22Rv1 (cell line): ENCODE data around the gene EFNA2.
A peak's percentile ranks its signal among the peaks of the same experiment; 100 is the strongest.

ENCODE experiments used
- H3K27ac ChIP-seq: fragments of 450-650 bp; 2 replicates; pipeline ENCODE4 v1.5.1; 2017
- ZFX ChIP-seq: fragments of 450-650 bp; IDR thresholded peaks from 2 replicates; pipeline ENCODE4 v1.6.1; 2017; ENCODE audit warnings: antibody characterized with exemption, borderline replicate concordance
- TF ChIP-seq, protein P1 (sequence below): fragments of 450-650 bp; IDR thresholded peaks from 2 replicates; pipeline ENCODE4 v1.5.1; 2017; ENCODE audit warnings: mild to moderate bottlenecking

Gene EFNA2

DNA sequence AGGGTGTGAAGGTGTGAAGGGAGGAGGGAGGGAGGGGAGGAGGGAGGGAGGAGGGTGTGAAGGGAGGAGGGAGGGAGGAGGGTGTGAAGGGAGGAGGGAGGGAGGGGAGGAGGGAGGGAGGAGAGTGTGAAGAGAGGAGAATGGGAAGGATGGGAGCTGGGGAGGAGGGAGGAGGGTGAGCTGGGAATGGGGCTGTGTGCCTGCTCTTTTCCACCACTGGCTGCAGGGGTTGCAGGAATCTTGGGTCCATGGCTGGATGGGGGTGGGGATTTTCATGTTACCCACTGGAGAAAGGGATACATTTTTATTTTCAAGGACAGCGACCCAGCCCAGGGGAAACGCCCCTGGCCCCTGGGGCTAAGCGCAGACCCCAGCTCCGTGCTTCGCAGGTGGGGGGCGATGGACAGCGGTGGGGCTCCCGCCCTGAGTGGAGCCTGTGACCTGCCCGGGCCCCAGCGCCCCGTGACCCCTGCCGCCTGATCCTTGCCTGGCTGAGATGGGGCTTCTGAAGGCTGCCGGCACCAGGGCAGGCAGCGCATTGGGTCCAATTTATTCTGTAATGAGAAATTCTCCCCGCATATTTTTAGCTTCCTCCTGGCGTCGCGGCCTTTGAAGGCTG, 3.0 kb upstream of the EFNA2 start:
- H3K27ac ChIP-seq = no peak overlapping the region
- TF ChIP-seq, protein P1, sequence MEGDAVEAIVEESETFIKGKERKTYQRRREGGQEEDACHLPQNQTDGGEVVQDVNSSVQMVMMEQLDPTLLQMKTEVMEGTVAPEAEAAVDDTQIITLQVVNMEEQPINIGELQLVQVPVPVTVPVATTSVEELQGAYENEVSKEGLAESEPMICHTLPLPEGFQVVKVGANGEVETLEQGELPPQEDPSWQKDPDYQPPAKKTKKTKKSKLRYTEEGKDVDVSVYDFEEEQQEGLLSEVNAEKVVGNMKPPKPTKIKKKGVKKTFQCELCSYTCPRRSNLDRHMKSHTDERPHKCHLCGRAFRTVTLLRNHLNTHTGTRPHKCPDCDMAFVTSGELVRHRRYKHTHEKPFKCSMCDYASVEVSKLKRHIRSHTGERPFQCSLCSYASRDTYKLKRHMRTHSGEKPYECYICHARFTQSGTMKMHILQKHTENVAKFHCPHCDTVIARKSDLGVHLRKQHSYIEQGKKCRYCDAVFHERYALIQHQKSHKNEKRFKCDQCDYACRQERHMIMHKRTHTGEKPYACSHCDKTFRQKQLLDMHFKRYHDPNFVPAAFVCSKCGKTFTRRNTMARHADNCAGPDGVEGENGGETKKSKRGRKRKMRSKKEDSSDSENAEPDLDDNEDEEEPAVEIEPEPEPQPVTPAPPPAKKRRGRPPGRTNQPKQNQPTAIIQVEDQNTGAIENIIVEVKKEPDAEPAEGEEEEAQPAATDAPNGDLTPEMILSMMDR = no peak
- TF ChIP-seq ZFX = no peak

- peak overlapping the region; percentile 74 for H3K27ac ChIP-seq
- no peak for TF ChIP-seq ZFX
- TF ChIP-seq, protein P1 = no peak
These were observed 2.3 kb upstream of the EFNA2 start for GRCh38 chr19:1283207-1283916.

DNA sequence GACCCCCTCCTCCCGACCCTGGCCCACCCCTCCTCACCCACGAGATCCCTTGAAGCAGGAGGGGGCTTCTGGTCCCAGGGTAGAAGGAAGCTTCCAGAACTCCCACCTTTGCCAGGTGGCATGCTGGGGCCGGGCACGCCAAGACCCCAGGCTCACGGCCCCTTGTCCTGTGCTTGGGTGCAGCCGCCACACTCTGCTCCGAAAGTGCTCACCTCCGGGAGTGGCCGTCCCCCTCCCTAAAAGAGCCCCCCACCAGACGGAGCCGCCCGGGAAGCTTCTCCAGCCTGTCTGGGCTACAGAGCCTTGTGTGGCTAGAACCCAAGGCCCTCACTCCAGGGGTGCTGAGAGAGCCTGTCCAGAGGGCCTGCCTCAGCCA, 1.8 kb upstream of the EFNA2 start:
- TF ChIP-seq ZFX = no peak
- TF ChIP-seq, protein P1 = no peak
- H3K27ac ChIP-seq = peak overlapping the region; percentile 74

DNA sequence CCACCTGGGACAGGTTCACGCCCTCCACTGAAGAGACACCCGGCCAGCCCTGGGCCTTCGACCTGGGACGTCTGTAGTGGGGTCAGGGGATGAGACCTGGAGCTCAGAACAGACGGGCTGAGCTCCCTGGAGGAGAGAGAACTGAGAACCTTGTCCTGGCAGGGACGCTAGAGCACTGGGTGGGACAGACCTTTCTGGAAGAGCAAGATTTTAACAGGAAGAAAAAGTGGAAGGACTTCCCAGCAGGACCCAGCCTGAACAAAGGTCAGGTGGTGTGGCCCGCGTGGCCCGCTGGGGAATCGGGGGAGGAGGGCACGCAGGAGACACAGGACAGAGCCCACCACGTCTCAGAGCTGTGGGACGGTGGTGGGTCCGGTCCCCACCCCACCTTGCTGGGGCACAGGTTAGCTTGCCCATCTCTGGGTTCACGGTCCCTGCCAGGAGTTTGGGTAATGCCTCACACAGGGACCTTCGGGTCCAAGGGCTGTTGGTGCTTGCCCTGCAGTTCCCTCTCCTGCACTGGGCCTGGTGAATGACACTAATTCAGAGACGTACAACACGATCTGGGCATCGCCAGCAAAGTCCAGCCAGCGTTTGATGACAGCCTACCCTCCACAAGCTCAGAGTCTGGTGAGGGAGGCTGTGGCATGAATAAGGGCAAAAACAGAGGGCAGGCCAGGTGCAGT, 1.2 kb upstream of the EFNA2 start:
- no peak for TF ChIP-seq ZFX
- TF ChIP-seq, protein P1 = no peak
- H3K27ac ChIP-seq = peak overlapping the region; percentile 74

- TF ChIP-seq ZFX = no peak
- TF ChIP-seq, protein P1 = no peak
- H3K27ac ChIP-seq = peak overlapping the region; percentile 74
These were observed 515 bp upstream of the EFNA2 start for GRCh38 chr19:1284979-1285736.

DNA sequence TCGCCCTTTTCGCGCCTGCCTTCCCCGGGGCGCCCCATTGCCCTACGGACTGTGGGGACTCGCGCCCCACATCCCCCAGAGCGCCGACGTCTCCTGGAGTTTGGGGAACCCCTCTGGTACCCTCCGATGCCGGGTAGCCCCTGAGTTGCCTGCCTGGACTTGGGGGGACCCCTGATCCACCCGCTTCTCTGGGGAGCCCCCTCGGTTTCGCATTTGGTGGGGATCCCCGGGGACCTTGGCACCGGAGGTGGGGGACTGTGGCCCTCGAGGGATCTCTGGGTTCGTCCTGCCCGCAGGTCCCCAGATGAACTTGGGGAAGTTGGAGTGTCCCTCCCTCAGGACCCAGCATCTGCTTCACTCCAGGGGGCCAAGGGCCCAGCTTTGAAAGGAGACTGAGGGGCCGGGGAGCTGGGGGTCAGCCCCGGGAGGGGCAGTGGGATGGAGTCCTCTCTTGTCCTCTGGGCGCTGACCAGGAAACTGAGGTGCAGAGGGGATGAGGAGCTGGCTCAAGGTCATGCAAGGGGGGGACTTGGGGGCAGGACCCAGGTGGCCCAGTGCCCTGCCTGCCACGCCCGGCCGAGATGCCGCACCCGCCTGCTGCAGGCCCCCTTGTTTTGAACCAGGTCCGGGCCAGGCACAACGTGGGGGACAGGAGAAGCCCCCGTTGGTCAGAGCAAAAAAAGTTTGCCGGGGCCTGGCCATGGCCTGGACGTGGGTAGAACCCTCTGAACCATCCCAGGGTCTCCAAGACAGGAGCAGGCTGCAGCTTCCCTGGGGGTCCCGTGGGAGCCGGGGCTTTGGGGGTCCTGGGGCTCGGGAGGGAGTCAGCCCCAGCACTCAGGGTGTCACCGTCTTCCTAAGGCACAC, 1.0 kb downstream of the EFNA2 start:
- TF ChIP-seq, protein P1 = no peak
- TF ChIP-seq ZFX = no peak
- H3K27ac ChIP-seq = peak overlapping the region; percentile 74
